B cell (primary cell): Measurements from ENCODE around the gene RSBN1L. TPM values are rescaled to one million over a fixed set of nuclear protein-coding genes. Genes with fewer than 3 reads are reported as not detected.

Experiments
- ATAC-seq: fragments of 200-7000 bp; cut with Tn5 transposase; one replicate; pipeline ENCODE4 v1.10.0; 2021; ENCODE audit warnings: low read depth, mild to moderate bottlenecking, moderate number of reproducible peaks, moderate library complexity
- CTCF ChIA-PET: fragments of 350-600 bp; sonication (Branson Sonifier 250); formaldehyde crosslinking; loops from one replicate; lab custom pipeline; 2021; ENCODE audit warnings: antibody characterized with exemption, inconsistent platforms; lab: Charles Lee
- POLR2A ChIA-PET: fragments of 350-600 bp; sonication (Branson Sonifier 250); formaldehyde crosslinking; loops from one replicate; lab custom pipeline; 2021; ENCODE audit warnings: antibody characterized with exemption; lab: Charles Lee
- DNase-seq: peaks from one replicate; pipeline ENCODE4 v3.0.0; 2013
- H2AFZ ChIP-seq: 2 replicates; pipeline ENCODE4 v1.6.1; 2012; ENCODE audit warnings: mild to moderate bottlenecking, low read depth, low read length; ENCODE audit not compliant: insufficient read depth, poor library complexity, severe bottlenecking
- H3K27ac ChIP-seq, 2 donors: 1 replicate in 1 of 2; 2 replicates in 1 of 2; pipeline ENCODE4 v1.5.1; 2012 to 2013; ENCODE audit warnings: low read length in 2 of 2, mild to moderate bottlenecking in 2 of 2, moderate library complexity in 1 of 2
- H3K27me3 ChIP-seq, 4 experiments: fragments of 200-600 bp in 1 of 4; sonication (generic) in 1 of 4; replicated peaks in 1 of 4; 1 replicate in 2 of 4; 2 replicates in 2 of 4; pipeline versions ENCODE4 v1.6.1 to v1.7.0; 2013 to 2016; ENCODE audit warnings: low read length in 3 of 4, mild to moderate bottlenecking in 2 of 4, mixed read lengths in 1 of 4, moderate library complexity in 1 of 4; ENCODE audit not compliant: insufficient read depth in 4 of 4, control insufficient read depth in 3 of 4; ENCODE audit errors: control extremely low read depth in 1 of 4
- H3K36me3 ChIP-seq, 2 experiments: replicated peaks in 1 of 2; 1 replicate in 1 of 2; 2 replicates in 1 of 2; pipeline versions ENCODE4 v1.6.1 to v1.7.1; 2013; ENCODE audit warnings: low read length in 1 of 2; ENCODE audit not compliant: insufficient read depth in 2 of 2, control insufficient read depth in 1 of 2; ENCODE audit errors: control extremely low read depth in 1 of 2, extremely low read depth in 1 of 2
- H3K4me1 ChIP-seq, 2 donors: fragments of 200-600 bp in 1 of 2; sonication (generic) in 1 of 2; 1 replicate in 1 of 2; 2 replicates in 1 of 2; pipeline versions ENCODE4 v1.5.1 to v1.6.1; 2013 to 2017; ENCODE audit warnings: low read length in 2 of 2; ENCODE audit not compliant: control insufficient read depth in 2 of 2, insufficient read depth in 2 of 2
- H3K4me2 ChIP-seq: replicated peaks from 2 replicates; pipeline ENCODE3; 2012; ENCODE audit warnings: mild to moderate bottlenecking, low read depth, low read length; ENCODE audit not compliant: poor library complexity, severe bottlenecking
- H3K4me3 ChIP-seq, 5 experiments: fragments of 200-600 bp in 1 of 5; sonication (generic) in 1 of 5; 1 replicate in 3 of 5; 2 replicates in 2 of 5; pipeline versions ENCODE4 v1.5.1 to v1.7.0; 2011 to 2016; ENCODE audit warnings: low read length in 4 of 5, mild to moderate bottlenecking in 4 of 5, low read depth in 2 of 5, control low read depth in 1 of 5, moderate library complexity in 1 of 5; ENCODE audit not compliant: insufficient read depth in 1 of 5; ENCODE audit errors: control extremely low read depth in 1 of 5, extremely low read depth in 1 of 5
- H3K79me2 ChIP-seq: fragments of 200-600 bp; sonication (generic); one replicate; pipeline ENCODE4 v1.6.0; 2016; ENCODE audit warnings: low read length; ENCODE audit not compliant: control insufficient read depth, insufficient read depth
- H3K9ac ChIP-seq: fragments of 200-600 bp; sonication (generic); 2 replicates; pipeline ENCODE4 v1.6.1; 2017; ENCODE audit warnings: mild to moderate bottlenecking, low read length, moderate library complexity
- H3K9me3 ChIP-seq, 3 donors: one replicate each; pipeline versions ENCODE4 v1.6.1 to v1.7.1; 2013; ENCODE audit warnings: low read length in 2 of 3; ENCODE audit not compliant: control insufficient read depth in 2 of 3, insufficient read depth in 1 of 3; ENCODE audit errors: control extremely low read depth in 1 of 3
- H4K20me1 ChIP-seq: 2 replicates; pipeline ENCODE4 v1.6.0; 2012; ENCODE audit warnings: mild to moderate bottlenecking, low read length; ENCODE audit not compliant: insufficient read depth, control insufficient read depth, poor library complexity, severe bottlenecking
- H3K27ac Mint-ChIP-seq: one replicate; pipeline ENCODE4 v1.8.0; 2021; ENCODE audit warnings: mixed read lengths
- H3K27me3 Mint-ChIP-seq: one replicate; pipeline ENCODE4 v1.8.0; 2021; ENCODE audit warnings: mixed read lengths
- H3K4me1 Mint-ChIP-seq: one replicate; pipeline ENCODE4 v1.8.0; 2021; ENCODE audit warnings: mixed read lengths
- H3K4me3 Mint-ChIP-seq: one replicate; pipeline ENCODE4 v1.8.0; 2021; ENCODE audit warnings: mixed read lengths
- H3K9me3 Mint-ChIP-seq: one replicate; pipeline ENCODE4 v1.8.0; 2022; ENCODE audit warnings: mixed read lengths; ENCODE audit not compliant: insufficient read depth
- CTCF ChIP-seq: fragments of 200-600 bp; IDR thresholded peaks from one replicate; pipeline ENCODE4 v1.8.0; 2022; ENCODE audit warnings: antibody characterized with exemption, mild to moderate bottlenecking
- EZH2 ChIP-seq: IDR thresholded peaks from 2 replicates; pipeline ENCODE4 v1.6.1; 2012; ENCODE audit warnings: borderline replicate concordance, low read depth, mild to moderate bottlenecking, moderate library complexity, low read length; ENCODE audit not compliant: insufficient read depth, poor library complexity, severe bottlenecking
- WGBS: methylation state at CpG from one replicate; pipeline ENCODE4 v1.1.5; 2013; ENCODE audit warnings: missing lambda C conversion rate; ENCODE audit not compliant: insufficient coverage; 5-methylcytosine and 5-hydroxymethylcytosine counted together
- intact Hi-C: fragments of 100-400 bp; cut with micrococcal nuclease; formaldehyde crosslinking; loops from one replicate; pipeline ENCODE4 v1.10.0; 2022
- polyA plus RNA-seq: library from polyadenylated mRNA; depleted of rRNA; stranded (reverse); fragments of >200 nt; gene quantifications from 2 replicates; pipeline ENCODE4 v1.2.3, GENCODE V29; 2012
- total RNA-seq, 2 donors: library from RNA; stranded (reverse); fragments of 120-200 nt in 1 of 2; gene quantifications; 1 replicate in 1 of 2; 2 replicates in 1 of 2; pipeline versions ENCODE4 v1.2.3 to v1.2.4, GENCODE V29; 2013 to 2022

The RSBN1L gene
- total and polyA plus RNA-seq, 2 donors (not counting 1 experiment from before 2014, with no cell fraction given): 17.0 to 47.0 TPM

GRCh38 chr7:77707504-77707992 lies 11.3 kb downstream of the RSBN1L start:
- no peaks in the 10 kb centered on the region for H3K27me3 ChIP-seq
- H2AFZ ChIP-seq: no peak overlapping the region
- H3K4me3 ChIP-seq: no peak overlapping the region
- H3K4me1 Mint-ChIP-seq: peaks cover 41% of the 10 kb centered on the region
- H3K27ac Mint-ChIP-seq: no peak overlapping the region
- H3K27me3 Mint-ChIP-seq: no peaks in the 10 kb centered on the region
- no peak overlapping the region for H3K27ac ChIP-seq
- no peak overlapping the region for H3K4me3 Mint-ChIP-seq
- peaks cover 97% of the 10 kb centered on the region for H3K79me2 ChIP-seq
- H4K20me1 ChIP-seq: peaks cover 57% of the 10 kb centered on the region
- TF ChIP-seq EZH2: no peak
- no peak for TF ChIP-seq CTCF
- CTCF ChIA-PET: no interaction called here
- ATAC-seq (no peak), DNase-seq (no peak)
- intact Hi-C loops: no loop called here
- H3K9ac ChIP-seq: no peak overlapping the region
- peaks cover 7 to 8% of the 10 kb centered on the region in 2 donors for H3K4me1 ChIP-seq
- H3K4me2 ChIP-seq: no peak overlapping the region
- peaks cover 2 to 38% of the 10 kb centered on the region in 2 experiments for H3K36me3 ChIP-seq
- no CpG with 5 or more reads among the region's 1 CpG for WGBS
- no peaks in the 10 kb centered on the region for H3K9me3 ChIP-seq
- POLR2A ChIA-PET: interaction anchor here (0.7 kb wide), 1 partner anchor 96 kb away, joined by 8 read pairs; no protein-coding TSS in a partner anchor
- H3K9me3 Mint-ChIP-seq: no peaks in the 10 kb centered on the region

- H3K27me3 ChIP-seq: no peaks in the 10 kb centered on the region
- TF ChIP-seq CTCF: no peak
- TF ChIP-seq EZH2: no peak
- peaks cover 48% of the 10 kb centered on the region for H4K20me1 ChIP-seq
- no peak overlapping the region for H3K4me2 ChIP-seq
- POLR2A ChIA-PET: no interaction called here
- H3K36me3 ChIP-seq: peaks cover 2 to 36% of the 10 kb centered on the region in 2 experiments
- DNase-seq (no peak), ATAC-seq (no peak)
- Mint-ChIP-seq H3K27me3 (no peaks in the 10 kb centered on the region), H3K4me3 (no peak overlapping the region), H3K4me1 (peaks cover 40% of the 10 kb centered on the region), H3K9me3 (no peaks in the 10 kb centered on the region), H3K27ac (no peak overlapping the region)
- WGBS: 90% methylated on average over 3 of the region's 3 CpGs
- no peak overlapping the region for H3K9ac ChIP-seq
- no peak overlapping the region for H3K4me3 ChIP-seq
- peaks cover 0 to 3% of the 10 kb centered on the region in 2 donors for H3K4me1 ChIP-seq
- peaks cover 99% of the 10 kb centered on the region for H3K79me2 ChIP-seq
- no peaks in the 10 kb centered on the region for H3K9me3 ChIP-seq
- no peak overlapping the region for H2AFZ ChIP-seq
- CTCF ChIA-PET: interaction anchor here (0.7 kb wide), 1 partner anchor 50 kb away, joined by 3 read pairs; no protein-coding TSS in a partner anchor
- intact Hi-C loops: no loop called here
- H3K27ac ChIP-seq: peak overlapping the region in 1 of 2 donors; percentile 9
These were observed 13.8 kb downstream of the RSBN1L start for GRCh38 chr7:77710067-77710466.
